Upper lobe of left lung (tissue), 6 donors: ENCODE results near the gene FGD2. TPM values are rescaled to one million over a fixed set of nuclear protein-coding genes. Genes with fewer than 3 reads are reported as not detected.
A peak's percentile ranks its signal among the peaks of the same experiment; 100 is the strongest.

Experiments used
- ATAC-seq, 2 donors: fragments of 200-7000 bp; cut with Tn5 transposase; one replicate each; pipeline ENCODE4 v1.9.1; 2022; ENCODE audit warnings: mild to moderate bottlenecking in 2 of 2, moderate library complexity in 2 of 2; ENCODE audit not compliant: low FRiP score in 2 of 2
- DNase-seq, 2 donors: peaks; one replicate each; pipeline ENCODE4 v3.0.0-alpha.2; 2019 to 2020
- H3K27ac ChIP-seq, 4 donors: fragments of 200-600 bp; sonication (generic); one replicate each; pipeline ENCODE4 v1.5.1; 2016 to 2019
- H3K27me3 ChIP-seq, 4 donors: fragments of 200-600 bp; sonication (generic); one replicate each; pipeline ENCODE4 v1.5.1; 2017 to 2019
- H3K36me3 ChIP-seq, 4 donors: fragments of 200-600 bp; sonication (generic); one replicate each; pipeline ENCODE4 v1.5.1; 2016 to 2019
- H3K4me1 ChIP-seq, 4 donors: fragments of 200-600 bp; sonication (generic); one replicate each; pipeline ENCODE4 v1.5.1; 2018 to 2019
- H3K4me3 ChIP-seq, 4 donors: fragments of 200-600 bp; sonication (generic); one replicate each; pipeline ENCODE4 v1.5.1; 2017 to 2019; ENCODE audit warnings: mild to moderate bottlenecking in 2 of 4, moderate library complexity in 1 of 4
- H3K9me3 ChIP-seq, 4 donors: fragments of 200-600 bp; sonication (generic); one replicate each; pipeline ENCODE4 v1.5.1; 2018 to 2019
- CTCF ChIP-seq, 6 experiments: fragments of 450-650 bp in 4 of 6; fragments of 200-600 bp in 2 of 6; sonication (generic) in 2 of 6; IDR thresholded peaks; one replicate each; pipeline ENCODE4 v1.5.1; 2016 to 2019; ENCODE audit warnings: antibody characterized with exemption in 6 of 6
- EP300 ChIP-seq, 4 donors: sonication (generic); formaldehyde crosslinking; IDR thresholded peaks; one replicate each; pipeline ENCODE4 v1.5.1; 2017; ENCODE audit warnings: antibody characterized with exemption in 4 of 4, control low read depth in 2 of 4
- POLR2A ChIP-seq, 4 donors: fragments of 450-650 bp; IDR thresholded peaks; one replicate each; pipeline ENCODE4 v1.5.1; 2016 to 2017; ENCODE audit warnings: antibody characterized with exemption in 4 of 4, mild to moderate bottlenecking in 2 of 4
- POLR2AphosphoS5 ChIP-seq, 2 donors: sonication (generic); formaldehyde crosslinking; IDR thresholded peaks; one replicate each; pipeline ENCODE4 v1.5.1; 2017; ENCODE audit warnings: antibody characterized with exemption in 2 of 2
- WGBS, 2 donors: methylation state at CpG; one replicate each; pipeline ENCODE4 v1.1.5; 2017 to 2018; 5-methylcytosine and 5-hydroxymethylcytosine counted together
- total RNA-seq, 6 donors: library from RNA; depleted of rRNA in 4 of 6; stranded (reverse); fragments of >200 nt in 4 of 6; gene quantifications; one replicate each; pipeline versions ENCODE4 v1.1.0 to v1.2.1, GENCODE V29; 2016 to 2021
- donor health status: DM: no; HTN: no; CAD: no; lungs with moderate emphysema.
- donor health status: DM: no; HTN: yes; CAD: no; lungs with severe emphysema.

Gene FGD2
- total RNA-seq, 6 donors from 2014 or later = 50.8 to 204 (median 92.3) TPM

GRCh38 chr6:37060195-37060559 is 54.7 kb downstream of the FGD2 start:
- Histone ChIP-seq H3K27ac (peak overlapping the region in 3 of 4 donors; percentile 6 to 72 (median 68)), H3K4me1 (peaks cover 10 to 12% (median 11%) of the 10 kb centered on the region in 4 donors), H3K9me3 (no peaks in the 10 kb centered on the region), H3K36me3 (no peaks in the 10 kb centered on the region), H3K27me3 (no peaks in the 10 kb centered on the region), H3K4me3 (no peak overlapping the region)
- DNase-seq = no peak
- WGBS, 2 donors = 56 to 61% methylated on average over 4 of the region's 4 CpGs
- no peak for TF ChIP-seq POLR2AphosphoS5 (IDR thresholded peaks at IDR 0.05)
- no peak for TF ChIP-seq CTCF (IDR thresholded peaks at IDR 0.05)
- TF ChIP-seq POLR2A (IDR thresholded peaks at IDR 0.05) = no peak
- TF ChIP-seq EP300 (IDR thresholded peaks at IDR 0.05) = no peak
- no peak for ATAC-seq

GRCh38 chr6:37061157-37061804 is 55.8 kb downstream of the FGD2 start:
- no peaks in the 10 kb centered on the region for H3K36me3 ChIP-seq
- H3K4me3 ChIP-seq = no peak overlapping the region
- no peak for DNase-seq
- no peak overlapping the region for H3K27ac ChIP-seq
- H3K9me3 ChIP-seq = no peaks in the 10 kb centered on the region
- 79 to 90% methylated on average over 11 of the region's 11 CpGs for WGBS, 2 donors
- H3K27me3 ChIP-seq = no peaks in the 10 kb centered on the region
- no peak for TF ChIP-seq POLR2A (IDR thresholded peaks at IDR 0.05)
- TF ChIP-seq EP300 (IDR thresholded peaks at IDR 0.05) = no peak
- no peak for TF ChIP-seq POLR2AphosphoS5 (IDR thresholded peaks at IDR 0.05)
- no peak for TF ChIP-seq CTCF (IDR thresholded peaks at IDR 0.05)
- H3K4me1 ChIP-seq = peaks cover 10 to 12% (median 11%) of the 10 kb centered on the region in 4 donors
- no peak for ATAC-seq

- WGBS, 2 donors = 82 to 84% methylated on average over 6 of the region's 6 CpGs
- TF ChIP-seq POLR2A (IDR thresholded peaks at IDR 0.05) = no peak
- no peak for TF ChIP-seq CTCF (IDR thresholded peaks at IDR 0.05)
- no peak for TF ChIP-seq POLR2AphosphoS5 (IDR thresholded peaks at IDR 0.05)
- TF ChIP-seq EP300 (IDR thresholded peaks at IDR 0.05) = no peak
Observed at GRCh38 chr6:37062424-37062823, 57.0 kb downstream of the FGD2 start.

GRCh38 chr6:37068356-37069270 is 63.2 kb downstream of the FGD2 start:
- Histone ChIP-seq H3K9me3 (no peaks in the 10 kb centered on the region), H3K27me3 (no peaks in the 10 kb centered on the region), H3K27ac (no peak overlapping the region), H3K4me3 (no peak overlapping the region), H3K36me3 (no peaks in the 10 kb centered on the region), H3K4me1 (peaks cover 0 to 6% (median 3%) of the 10 kb centered on the region in 4 donors)
- TF ChIP-seq POLR2A (IDR thresholded peaks at IDR 0.05) (no peak), CTCF (IDR thresholded peaks at IDR 0.05) (no peak), POLR2AphosphoS5 (IDR thresholded peaks at IDR 0.05) (no peak), EP300 (IDR thresholded peaks at IDR 0.05) (no peak)
- ATAC-seq = no peak
- peak in 1 of 2 donors; percentile 44 for DNase-seq
- 82 to 89% methylated on average over 17 of the region's 17 CpGs for WGBS, 2 donors

More at GRCh38 chr6:37062424-37062823, 57.0 kb downstream of the FGD2 start:
- no peak for DNase-seq
- no peaks in the 10 kb centered on the region for H3K9me3 ChIP-seq
- H3K36me3 ChIP-seq = no peaks in the 10 kb centered on the region
- ATAC-seq = no peak
- H3K4me3 ChIP-seq = no peak overlapping the region
- no peaks in the 10 kb centered on the region for H3K27me3 ChIP-seq
- H3K4me1 ChIP-seq = peaks cover 10 to 12% (median 11%) of the 10 kb centered on the region in 4 donors
- H3K27ac ChIP-seq = no peak overlapping the region
